ENCODE data around the gene UNC13D.
"Not testable (repeated sequence)": the region's sequence is repeated elsewhere in the genome, so short reads cannot be mapped to it uniquely, and the experiment has no call there.

The UNC13D gene

DNA sequence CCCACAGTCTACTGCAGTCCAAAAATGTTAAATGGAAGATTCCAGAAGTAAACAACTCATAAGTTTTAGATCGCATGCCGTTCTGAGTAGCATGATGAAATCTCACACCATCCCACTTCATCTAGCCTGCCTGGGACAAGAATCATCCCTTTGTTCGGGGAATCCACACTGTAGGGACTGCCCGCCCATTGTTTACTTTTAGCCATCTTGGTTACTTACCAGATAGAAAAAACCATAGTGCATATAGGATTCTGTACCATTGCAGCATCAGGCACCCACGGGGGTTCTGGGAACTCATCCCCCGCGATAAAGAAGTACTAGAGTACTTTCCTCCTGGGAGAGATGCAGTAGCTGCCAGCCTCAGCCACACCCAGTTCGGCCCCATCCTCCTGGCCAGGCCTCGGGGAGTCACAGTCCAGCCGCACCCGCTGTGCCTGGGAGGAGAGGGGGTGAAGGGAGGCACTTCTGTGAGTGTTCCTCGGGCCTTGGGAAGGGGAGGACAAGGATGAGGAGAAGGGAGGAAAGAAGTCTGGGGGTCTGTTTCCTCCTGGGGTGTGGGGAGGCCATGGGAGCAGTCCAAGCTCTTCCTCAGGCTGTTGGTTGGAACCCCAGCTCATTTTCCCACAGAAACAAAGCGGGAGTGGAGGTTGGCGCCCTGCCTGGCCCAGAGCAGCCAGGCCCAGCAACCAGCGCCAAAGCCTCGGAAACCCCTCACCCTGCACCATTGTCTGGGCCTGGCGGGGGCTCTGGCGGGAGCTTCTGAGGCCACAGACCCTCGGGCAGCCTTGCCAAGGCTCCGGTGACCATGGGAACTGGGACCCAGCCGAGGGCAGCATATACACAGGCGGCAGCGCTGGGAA, 25.3 kb upstream of the UNC13D start:
- no peak for ATAC-seq
- TF ChIP-seq, protein P1, sequence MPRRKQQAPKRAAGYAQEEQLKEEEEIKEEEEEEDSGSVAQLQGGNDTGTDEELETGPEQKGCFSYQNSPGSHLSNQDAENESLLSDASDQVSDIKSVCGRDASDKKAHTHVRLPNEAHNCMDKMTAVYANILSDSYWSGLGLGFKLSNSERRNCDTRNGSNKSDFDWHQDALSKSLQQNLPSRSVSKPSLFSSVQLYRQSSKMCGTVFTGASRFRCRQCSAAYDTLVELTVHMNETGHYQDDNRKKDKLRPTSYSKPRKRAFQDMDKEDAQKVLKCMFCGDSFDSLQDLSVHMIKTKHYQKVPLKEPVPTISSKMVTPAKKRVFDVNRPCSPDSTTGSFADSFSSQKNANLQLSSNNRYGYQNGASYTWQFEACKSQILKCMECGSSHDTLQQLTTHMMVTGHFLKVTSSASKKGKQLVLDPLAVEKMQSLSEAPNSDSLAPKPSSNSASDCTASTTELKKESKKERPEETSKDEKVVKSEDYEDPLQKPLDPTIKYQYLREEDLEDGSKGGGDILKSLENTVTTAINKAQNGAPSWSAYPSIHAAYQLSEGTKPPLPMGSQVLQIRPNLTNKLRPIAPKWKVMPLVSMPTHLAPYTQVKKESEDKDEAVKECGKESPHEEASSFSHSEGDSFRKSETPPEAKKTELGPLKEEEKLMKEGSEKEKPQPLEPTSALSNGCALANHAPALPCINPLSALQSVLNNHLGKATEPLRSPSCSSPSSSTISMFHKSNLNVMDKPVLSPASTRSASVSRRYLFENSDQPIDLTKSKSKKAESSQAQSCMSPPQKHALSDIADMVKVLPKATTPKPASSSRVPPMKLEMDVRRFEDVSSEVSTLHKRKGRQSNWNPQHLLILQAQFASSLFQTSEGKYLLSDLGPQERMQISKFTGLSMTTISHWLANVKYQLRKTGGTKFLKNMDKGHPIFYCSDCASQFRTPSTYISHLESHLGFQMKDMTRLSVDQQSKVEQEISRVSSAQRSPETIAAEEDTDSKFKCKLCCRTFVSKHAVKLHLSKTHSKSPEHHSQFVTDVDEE (CRISPR knock-in tag; IDR thresholded peaks at IDR 0.05) = no peak
- TF ChIP-seq TOX (CRISPR knock-in tag; IDR thresholded peaks at IDR 0.05; ENCODE audit: borderline replicate concordance) (no peak), ZFP3 (CRISPR knock-in tag; IDR thresholded peaks at IDR 0.05) (no peak), BACH2 (CRISPR knock-in tag; IDR thresholded peaks at IDR 0.05; ENCODE audit: borderline replicate concordance) (no peak), ZFP30 (CRISPR knock-in tag; IDR thresholded peaks at IDR 0.05) (no peak), GLIS3 (CRISPR knock-in tag; IDR thresholded peaks at IDR 0.05) (no peak), ZNF70 (CRISPR knock-in tag; IDR thresholded peaks at IDR 0.05) (no peak), OSR1 (CRISPR knock-in tag; IDR thresholded peaks at IDR 0.05) (no peak), ZNF565 (CRISPR knock-in tag; conservative IDR thresholded peaks at IDR 0.05; ENCODE audit: low read depth) (no peak), ZC3H10 (CRISPR knock-in tag; IDR thresholded peaks at IDR 0.05) (no peak), PPARA (CRISPR knock-in tag; IDR thresholded peaks at IDR 0.05; ENCODE audit: borderline replicate concordance) (no peak)
- TF ChIP-seq, protein P2, sequence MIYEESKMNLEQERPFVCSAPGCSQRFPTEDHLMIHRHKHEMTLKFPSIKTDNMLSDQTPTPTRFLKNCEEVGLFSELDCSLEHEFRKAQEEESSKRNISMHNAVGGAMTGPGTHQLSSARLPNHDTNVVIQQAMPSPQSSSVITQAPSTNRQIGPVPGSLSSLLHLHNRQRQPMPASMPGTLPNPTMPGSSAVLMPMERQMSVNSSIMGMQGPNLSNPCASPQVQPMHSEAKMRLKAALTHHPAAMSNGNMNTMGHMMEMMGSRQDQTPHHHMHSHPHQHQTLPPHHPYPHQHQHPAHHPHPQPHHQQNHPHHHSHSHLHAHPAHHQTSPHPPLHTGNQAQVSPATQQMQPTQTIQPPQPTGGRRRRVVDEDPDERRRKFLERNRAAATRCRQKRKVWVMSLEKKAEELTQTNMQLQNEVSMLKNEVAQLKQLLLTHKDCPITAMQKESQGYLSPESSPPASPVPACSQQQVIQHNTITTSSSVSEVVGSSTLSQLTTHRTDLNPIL (CRISPR knock-in tag; IDR thresholded peaks at IDR 0.05; ENCODE audit: low read depth) = no peak
- TF ChIP-seq, protein P3, sequence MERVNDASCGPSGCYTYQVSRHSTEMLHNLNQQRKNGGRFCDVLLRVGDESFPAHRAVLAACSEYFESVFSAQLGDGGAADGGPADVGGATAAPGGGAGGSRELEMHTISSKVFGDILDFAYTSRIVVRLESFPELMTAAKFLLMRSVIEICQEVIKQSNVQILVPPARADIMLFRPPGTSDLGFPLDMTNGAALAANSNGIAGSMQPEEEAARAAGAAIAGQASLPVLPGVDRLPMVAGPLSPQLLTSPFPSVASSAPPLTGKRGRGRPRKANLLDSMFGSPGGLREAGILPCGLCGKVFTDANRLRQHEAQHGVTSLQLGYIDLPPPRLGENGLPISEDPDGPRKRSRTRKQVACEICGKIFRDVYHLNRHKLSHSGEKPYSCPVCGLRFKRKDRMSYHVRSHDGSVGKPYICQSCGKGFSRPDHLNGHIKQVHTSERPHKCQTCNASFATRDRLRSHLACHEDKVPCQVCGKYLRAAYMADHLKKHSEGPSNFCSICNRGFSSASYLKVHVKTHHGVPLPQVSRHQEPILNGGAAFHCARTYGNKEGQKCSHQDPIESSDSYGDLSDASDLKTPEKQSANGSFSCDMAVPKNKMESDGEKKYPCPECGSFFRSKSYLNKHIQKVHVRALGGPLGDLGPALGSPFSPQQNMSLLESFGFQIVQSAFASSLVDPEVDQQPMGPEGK (CRISPR knock-in tag; IDR thresholded peaks at IDR 0.05; ENCODE audit: borderline replicate concordance) = no peak
- TF ChIP-seq, protein P4, sequence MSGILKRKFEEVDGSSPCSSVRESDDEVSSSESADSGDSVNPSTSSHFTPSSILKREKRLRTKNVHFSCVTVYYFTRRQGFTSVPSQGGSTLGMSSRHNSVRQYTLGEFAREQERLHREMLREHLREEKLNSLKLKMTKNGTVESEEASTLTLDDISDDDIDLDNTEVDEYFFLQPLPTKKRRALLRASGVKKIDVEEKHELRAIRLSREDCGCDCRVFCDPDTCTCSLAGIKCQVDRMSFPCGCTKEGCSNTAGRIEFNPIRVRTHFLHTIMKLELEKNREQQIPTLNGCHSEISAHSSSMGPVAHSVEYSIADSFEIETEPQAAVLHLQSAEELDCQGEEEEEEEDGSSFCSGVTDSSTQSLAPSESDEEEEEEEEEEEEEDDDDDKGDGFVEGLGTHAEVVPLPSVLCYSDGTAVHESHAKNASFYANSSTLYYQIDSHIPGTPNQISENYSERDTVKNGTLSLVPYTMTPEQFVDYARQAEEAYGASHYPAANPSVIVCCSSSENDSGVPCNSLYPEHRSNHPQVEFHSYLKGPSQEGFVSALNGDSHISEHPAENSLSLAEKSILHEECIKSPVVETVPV (CRISPR knock-in tag; IDR thresholded peaks at IDR 0.05) = no peak
- TF ChIP-seq, protein P5, sequence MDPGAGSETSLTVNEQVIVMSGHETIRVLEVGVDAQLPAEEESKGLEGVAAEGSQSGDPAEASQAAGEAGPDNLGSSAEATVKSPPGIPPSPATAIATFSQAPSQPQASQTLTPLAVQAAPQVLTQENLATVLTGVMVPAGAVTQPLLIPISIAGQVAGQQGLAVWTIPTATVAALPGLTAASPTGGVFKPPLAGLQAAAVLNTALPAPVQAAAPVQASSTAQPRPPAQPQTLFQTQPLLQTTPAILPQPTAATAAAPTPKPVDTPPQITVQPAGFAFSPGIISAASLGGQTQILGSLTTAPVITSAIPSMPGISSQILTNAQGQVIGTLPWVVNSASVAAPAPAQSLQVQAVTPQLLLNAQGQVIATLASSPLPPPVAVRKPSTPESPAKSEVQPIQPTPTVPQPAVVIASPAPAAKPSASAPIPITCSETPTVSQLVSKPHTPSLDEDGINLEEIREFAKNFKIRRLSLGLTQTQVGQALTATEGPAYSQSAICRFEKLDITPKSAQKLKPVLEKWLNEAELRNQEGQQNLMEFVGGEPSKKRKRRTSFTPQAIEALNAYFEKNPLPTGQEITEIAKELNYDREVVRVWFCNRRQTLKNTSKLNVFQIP (CRISPR knock-in tag; IDR thresholded peaks at IDR 0.05; ENCODE audit: borderline replicate concordance, low read depth) = no peak

DNA sequence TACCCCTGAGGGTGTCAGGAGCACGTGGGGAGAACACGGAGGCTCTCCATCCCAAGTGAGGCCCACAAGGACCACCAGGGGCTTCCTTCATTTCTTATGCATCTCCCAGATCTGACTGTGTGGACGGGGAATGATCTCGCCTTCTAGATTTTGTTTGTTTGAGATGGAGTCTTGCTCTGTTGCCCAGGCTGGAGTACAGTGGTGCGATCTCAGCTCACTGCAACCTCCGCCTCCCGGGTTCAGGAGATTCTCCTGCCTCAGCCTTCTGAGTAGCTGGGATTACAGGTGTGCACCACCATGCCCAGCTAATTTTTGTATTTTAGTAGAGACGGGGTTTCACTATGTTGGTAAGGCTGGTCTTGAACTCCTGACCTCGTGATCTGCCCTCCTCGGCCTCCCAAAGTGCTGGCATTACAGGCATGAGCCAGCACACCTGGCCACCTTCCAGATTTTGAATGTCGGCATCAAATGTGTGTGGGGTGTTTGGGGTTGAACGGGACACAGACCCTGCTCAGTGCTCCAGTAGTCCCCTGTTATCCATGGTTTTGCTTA, 24.6 kb upstream of the UNC13D start:
- not testable (repeated sequence) for ATAC-seq

DNA sequence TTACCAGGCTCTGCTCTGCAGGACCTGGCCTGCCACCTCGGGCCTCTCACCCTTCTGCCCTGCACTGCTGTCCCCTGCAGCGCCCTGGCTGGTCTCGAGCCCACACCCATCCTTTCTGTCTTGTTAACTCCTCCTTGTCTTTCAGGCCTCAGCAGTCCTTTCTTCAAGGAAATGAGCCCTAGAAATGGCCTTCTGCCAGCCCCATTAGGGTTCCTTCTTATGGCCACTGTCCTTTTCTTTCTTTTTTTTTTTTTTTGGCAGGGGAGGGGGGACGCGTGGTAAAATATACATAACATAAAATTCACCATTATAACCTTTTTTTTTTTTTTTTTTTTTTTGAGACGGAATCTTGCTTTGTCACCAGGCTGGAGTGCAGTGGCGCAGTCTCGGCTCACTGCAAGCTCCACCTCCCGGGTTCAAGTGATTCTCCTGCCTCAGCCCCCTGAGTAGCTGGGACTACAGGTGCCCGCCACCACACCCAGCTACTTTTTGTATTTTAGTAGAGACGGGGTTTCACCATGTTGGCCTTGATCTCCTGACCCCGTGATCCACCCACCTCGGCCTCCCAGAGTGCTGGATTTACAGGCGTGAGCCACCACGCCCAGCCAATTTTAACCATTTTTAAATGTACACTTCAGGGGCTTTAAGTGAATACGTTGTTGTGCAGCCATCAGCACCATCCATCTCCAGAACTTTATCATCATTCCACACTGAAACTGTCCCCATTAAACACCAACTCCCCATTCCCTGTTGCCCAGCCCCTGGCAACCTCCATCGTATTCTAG, 21.4 kb upstream of the UNC13D start:
- not testable (repeated sequence) for ATAC-seq

DNA sequence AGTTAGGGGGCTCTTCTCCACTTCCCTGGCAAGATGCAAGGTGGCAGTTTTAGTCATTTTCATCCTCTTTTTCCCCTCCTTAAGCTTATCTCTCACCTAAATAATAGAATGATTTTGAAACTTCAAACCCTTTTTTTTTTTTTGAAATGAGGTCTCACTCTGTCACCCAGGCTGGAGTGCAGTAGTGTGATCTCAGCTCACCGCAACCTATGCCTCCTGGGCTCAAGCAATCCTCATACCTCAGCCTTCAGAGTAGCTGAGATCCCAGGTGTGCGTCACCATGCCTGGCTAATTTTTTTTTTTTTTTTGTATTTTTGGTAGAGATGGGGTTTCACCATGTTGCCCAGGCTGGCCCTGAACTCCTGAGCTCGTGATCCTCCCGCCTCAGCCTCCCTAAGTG, 20.7 kb upstream of the UNC13D start:
- ATAC-seq = not testable (repeated sequence)

Data from SK-N-SH treated with all-trans-retinoic acid at 6 μM for 48 hours (cell line).